CD4-positive, alpha-beta T cell (primary cell): ENCODE measurements around the gene SIPA1. TPM values are rescaled to one million over a fixed set of nuclear protein-coding genes. Genes with fewer than 3 reads are reported as not detected.

Experiments
- ATAC-seq: fragments of 200-7000 bp; cut with Tn5 transposase; one replicate; pipeline ENCODE4 v1.10.0; 2022; ENCODE audit warnings: mild to moderate bottlenecking; ENCODE audit not compliant: poor library complexity
- CTCF ChIA-PET: fragments of 350-600 bp; sonication (Branson Sonifier 250); formaldehyde crosslinking; loops from one replicate; lab custom pipeline; 2021; ENCODE audit warnings: antibody characterized with exemption, inconsistent platforms; lab: Charles Lee
- POLR2A ChIA-PET: fragments of 350-600 bp; sonication (Branson Sonifier 250); formaldehyde crosslinking; loops from one replicate; lab custom pipeline; 2021; ENCODE audit warnings: antibody characterized with exemption, inconsistent platforms; lab: Charles Lee
- DNase-seq, 14 experiments: peaks; one replicate each; pipeline ENCODE4 v3.0.0-alpha.2; 2013 to 2020; ENCODE audit warnings: mixed read lengths in 2 of 14
- H3K27ac ChIP-seq, 2 donors: one replicate each; pipeline versions ENCODE4 v1.5.1 to v1.7.0; 2013; ENCODE audit warnings: low read length in 2 of 2, low read depth in 1 of 2, mild to moderate bottlenecking in 1 of 2
- H3K27me3 ChIP-seq, 2 experiments: 1 replicate in 1 of 2; 2 replicates in 1 of 2; pipeline versions ENCODE4 v1.6.1 to v1.7.0; 2013; ENCODE audit warnings: low read length in 2 of 2, control low read depth in 1 of 2, mild to moderate bottlenecking in 1 of 2, moderate library complexity in 1 of 2; ENCODE audit not compliant: insufficient read depth in 2 of 2, control insufficient read depth in 1 of 2
- H3K36me3 ChIP-seq: one replicate; pipeline ENCODE4 v1.6.1; 2013; ENCODE audit warnings: low read length, control low read depth; ENCODE audit not compliant: insufficient read depth
- H3K4me1 ChIP-seq: one replicate; pipeline ENCODE4 v1.6.1; 2013; ENCODE audit warnings: low read length, control low read depth; ENCODE audit not compliant: insufficient read depth
- H3K4me3 ChIP-seq: one replicate; pipeline ENCODE4 v1.5.1; 2013; ENCODE audit warnings: mild to moderate bottlenecking, low read length, moderate library complexity
- H3K9me3 ChIP-seq, 2 experiments: 1 replicate in 1 of 2; 2 replicates in 1 of 2; pipeline versions ENCODE4 v1.6.1 to v1.7.0; 2013; ENCODE audit warnings: low read length in 2 of 2, mild to moderate bottlenecking in 2 of 2, control low read depth in 1 of 2, moderate library complexity in 1 of 2; ENCODE audit not compliant: control insufficient read depth in 1 of 2, insufficient read depth in 1 of 2
- H3K27ac Mint-ChIP-seq: one replicate; pipeline ENCODE4 v1.8.0; 2020; ENCODE audit warnings: mixed read lengths
- H3K27me3 Mint-ChIP-seq: one replicate; pipeline ENCODE4 v1.8.0; 2021; ENCODE audit warnings: mixed read lengths
- H3K36me3 Mint-ChIP-seq: one replicate; pipeline ENCODE4 v1.8.0; 2021; ENCODE audit warnings: low read depth, mixed read lengths
- H3K4me1 Mint-ChIP-seq: one replicate; pipeline ENCODE4 v1.8.0; 2021; ENCODE audit warnings: low read depth, mixed read lengths
- H3K4me3 Mint-ChIP-seq: one replicate; pipeline ENCODE4 v1.8.0; 2020; ENCODE audit warnings: mild to moderate bottlenecking, mixed read lengths
- H3K9me3 Mint-ChIP-seq: one replicate; pipeline ENCODE4 v1.8.0; 2020; ENCODE audit warnings: mixed read lengths
- intact Hi-C, 2 experiments: fragments of 100-400 bp; cut with DNase I in 1 of 2; cut with micrococcal nuclease in 1 of 2; formaldehyde crosslinking; loops; one replicate each; pipeline versions ENCODE4 v1.15.1 to v1.9.0; 2023 to 2025; cut with DNase I, micrococcal nuclease
- total RNA-seq, 174 experiments: library from RNA in 2 of 174; stranded (reverse) in 2 of 174; gene quantifications; one replicate each; pipeline ENCODE4 v1.2.3 and lab custom pipeline; 2021 to 2026
- TF ChIP-seq, protein P1 (sequence below): fragments of 200-600 bp; IDR thresholded peaks from one replicate; pipeline ENCODE4 v1.8.0; 2022; ENCODE audit warnings: antibody characterized with exemption, mild to moderate bottlenecking

Gene SIPA1
- total RNA-seq, 2 experiments from 2014 or later: 272 to 298 TPM

DNA sequence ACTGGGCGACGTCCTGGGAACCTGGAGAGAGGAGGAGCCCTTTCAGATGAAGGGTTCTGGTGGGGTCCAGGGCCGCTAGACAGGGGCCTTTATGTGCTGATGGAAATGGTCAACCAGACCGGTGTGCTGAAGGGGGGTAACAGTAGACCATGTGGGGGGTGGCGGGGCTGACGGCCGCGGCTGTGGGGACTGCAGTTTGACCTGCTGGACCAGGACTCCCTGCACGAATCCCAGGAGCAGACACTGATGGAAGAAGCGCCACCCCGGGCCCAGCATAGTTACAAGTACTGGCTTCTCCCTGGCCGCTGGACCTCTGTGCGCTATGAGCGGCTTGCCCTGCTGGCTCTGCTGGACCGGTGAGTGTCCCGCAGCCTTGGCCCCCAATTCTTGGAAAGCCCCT lies 15.9 kb upstream of the SIPA1 start:
- POLR2A ChIA-PET: no interaction called here
- H3K9me3 ChIP-seq: no peaks in the 10 kb centered on the region
- Mint-ChIP-seq H3K27me3 (no peaks in the 10 kb centered on the region), H3K9me3 (no peaks in the 10 kb centered on the region), H3K36me3 (peaks cover 73% of the 10 kb centered on the region), H3K4me1 (peaks cover 24% of the 10 kb centered on the region), H3K4me3 (no peak overlapping the region), H3K27ac (no peak overlapping the region)
- H3K4me3 ChIP-seq: no peak overlapping the region
- intact Hi-C loops: loop anchor here in 1 of 2 experiments (10.0 kb wide), 1 partner anchor 363 kb away; no protein-coding TSS in a partner anchor
- H3K36me3 ChIP-seq: peaks cover 93% of the 10 kb centered on the region
- DNase-seq: no peak
- no peak overlapping the region for H3K27ac ChIP-seq
- H3K4me1 ChIP-seq: peaks cover 30% of the 10 kb centered on the region
- TF ChIP-seq, protein P1, sequence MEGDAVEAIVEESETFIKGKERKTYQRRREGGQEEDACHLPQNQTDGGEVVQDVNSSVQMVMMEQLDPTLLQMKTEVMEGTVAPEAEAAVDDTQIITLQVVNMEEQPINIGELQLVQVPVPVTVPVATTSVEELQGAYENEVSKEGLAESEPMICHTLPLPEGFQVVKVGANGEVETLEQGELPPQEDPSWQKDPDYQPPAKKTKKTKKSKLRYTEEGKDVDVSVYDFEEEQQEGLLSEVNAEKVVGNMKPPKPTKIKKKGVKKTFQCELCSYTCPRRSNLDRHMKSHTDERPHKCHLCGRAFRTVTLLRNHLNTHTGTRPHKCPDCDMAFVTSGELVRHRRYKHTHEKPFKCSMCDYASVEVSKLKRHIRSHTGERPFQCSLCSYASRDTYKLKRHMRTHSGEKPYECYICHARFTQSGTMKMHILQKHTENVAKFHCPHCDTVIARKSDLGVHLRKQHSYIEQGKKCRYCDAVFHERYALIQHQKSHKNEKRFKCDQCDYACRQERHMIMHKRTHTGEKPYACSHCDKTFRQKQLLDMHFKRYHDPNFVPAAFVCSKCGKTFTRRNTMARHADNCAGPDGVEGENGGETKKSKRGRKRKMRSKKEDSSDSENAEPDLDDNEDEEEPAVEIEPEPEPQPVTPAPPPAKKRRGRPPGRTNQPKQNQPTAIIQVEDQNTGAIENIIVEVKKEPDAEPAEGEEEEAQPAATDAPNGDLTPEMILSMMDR: no peak
- CTCF ChIA-PET: no interaction called here
- no peak for ATAC-seq
- no peaks in the 10 kb centered on the region for H3K27me3 ChIP-seq

DNA sequence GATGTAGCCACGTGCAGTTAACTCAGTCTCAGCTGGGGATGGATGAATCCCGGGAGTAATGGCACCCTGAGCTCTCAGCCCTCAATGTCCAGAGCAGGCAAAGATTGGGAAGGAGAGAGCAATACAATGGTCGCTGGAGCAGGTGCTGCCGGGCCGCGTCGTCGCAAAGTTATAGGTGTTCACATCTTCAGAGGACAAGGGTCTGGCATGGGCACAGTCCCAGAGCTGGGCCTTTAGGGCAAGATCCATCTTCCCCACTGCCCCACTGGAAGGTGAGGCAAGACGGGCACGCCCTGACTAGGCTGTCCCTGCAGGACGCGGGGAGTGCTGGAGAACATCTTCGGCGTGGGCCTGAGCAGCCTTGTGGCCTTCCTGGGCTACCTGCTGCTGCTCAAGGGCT lies 14.7 kb upstream of the SIPA1 start:
- Histone ChIP-seq H3K36me3 (peaks cover 93% of the 10 kb centered on the region), H3K9me3 (no peaks in the 10 kb centered on the region), H3K27me3 (no peaks in the 10 kb centered on the region), H3K27ac (no peak overlapping the region), H3K4me3 (no peak overlapping the region), H3K4me1 (peaks cover 19% of the 10 kb centered on the region)
- Mint-ChIP-seq H3K36me3 (peaks cover 74% of the 10 kb centered on the region), H3K4me1 (peaks cover 18% of the 10 kb centered on the region), H3K27me3 (no peaks in the 10 kb centered on the region), H3K27ac (no peak overlapping the region), H3K9me3 (no peaks in the 10 kb centered on the region), H3K4me3 (no peak overlapping the region)
- ChIA-PET CTCF (interaction anchor here (1.4 kb wide), 2 partner anchors 10 to 16 kb away, joined by 3 read pairs; no protein-coding TSS in a partner anchor), POLR2A (no interaction called here)
- ATAC-seq (no peak), DNase-seq (no peak)
- TF ChIP-seq, protein P1: no peak
- intact Hi-C loops: loop anchor here in 1 of 2 experiments (10.0 kb wide), 1 partner anchor 362 kb away; no protein-coding TSS in a partner anchor

DNA sequence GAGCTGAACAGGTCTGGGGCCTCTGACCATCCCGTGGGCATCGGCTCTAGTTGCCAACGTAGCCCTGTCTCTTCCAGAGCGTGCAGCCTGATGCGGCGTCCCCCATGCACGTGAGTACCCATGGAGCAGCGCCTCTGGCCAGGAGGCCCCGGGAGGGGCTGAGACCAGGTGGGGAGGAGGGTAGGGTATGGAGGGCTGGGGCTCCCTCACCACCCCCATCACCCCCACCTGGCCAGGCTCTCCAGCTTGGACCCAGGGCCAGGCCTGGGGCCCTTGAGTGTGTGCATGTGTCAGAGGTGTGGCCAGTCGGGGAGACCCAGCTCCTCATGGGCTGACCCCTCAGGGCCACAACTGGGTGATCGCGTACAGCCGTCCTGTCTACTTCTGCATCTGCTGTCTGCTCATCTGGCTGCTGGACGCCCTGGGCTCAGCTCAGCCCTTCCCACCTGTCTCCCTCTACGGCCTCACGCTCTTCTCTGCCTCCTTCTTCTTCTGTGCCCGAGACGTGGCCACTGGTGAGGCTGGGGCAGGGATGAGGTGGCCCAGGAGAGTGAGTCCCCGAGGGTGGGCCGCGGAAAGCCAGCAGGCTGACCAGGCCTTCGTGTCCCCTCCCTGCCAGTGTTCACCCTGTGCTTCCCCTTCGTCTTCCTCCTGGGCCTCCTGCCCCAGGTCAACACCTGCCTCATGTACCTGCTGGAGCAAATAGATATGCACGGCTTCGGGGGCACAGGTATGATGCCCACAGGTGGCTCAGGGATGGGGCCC lies 13.9 kb upstream of the SIPA1 start:
- Histone ChIP-seq H3K27ac (no peak overlapping the region), H3K4me3 (no peak overlapping the region), H3K9me3 (no peaks in the 10 kb centered on the region), H3K36me3 (peaks cover 93% of the 10 kb centered on the region), H3K27me3 (no peaks in the 10 kb centered on the region), H3K4me1 (peaks cover 13% of the 10 kb centered on the region)
- peaks cover 14% of the 10 kb centered on the region for H3K4me1 Mint-ChIP-seq
- DNase-seq (no peak), ATAC-seq (no peak)
- H3K4me3 Mint-ChIP-seq: no peak overlapping the region
- no peaks in the 10 kb centered on the region for H3K27me3 Mint-ChIP-seq
- peaks cover 70% of the 10 kb centered on the region for H3K36me3 Mint-ChIP-seq
- intact Hi-C loops: loop anchor here in 1 of 2 experiments (10.0 kb wide), 1 partner anchor 361 kb away; no protein-coding TSS in a partner anchor
- H3K9me3 Mint-ChIP-seq: no peaks in the 10 kb centered on the region
- ChIA-PET CTCF (interaction anchor here (1.4 kb wide), 2 partner anchors 9 to 15 kb away, joined by 3 read pairs; no protein-coding TSS in a partner anchor), POLR2A (no interaction called here)
- TF ChIP-seq, protein P1: no peak
- H3K27ac Mint-ChIP-seq: no peak overlapping the region
